Heart left ventricle (tissue), 16 donors: ENCODE data around the gene AGMO. TPM values are rescaled to one million over a fixed set of nuclear protein-coding genes. Genes with fewer than 3 reads are reported as not detected.
A peak's percentile ranks its signal among the peaks of the same experiment; 100 is the strongest.

Experiments used
- ATAC-seq, 4 donors: fragments of 200-7000 bp; cut with Tn5 transposase; one replicate each; pipeline ENCODE4 v1.9.1; 2020 to 2022; ENCODE audit warnings: moderate library complexity in 4 of 4, mild to moderate bottlenecking in 3 of 4, moderate number of reproducible peaks in 1 of 4
- DNase-seq, 5 donors: peaks; one replicate each; pipeline ENCODE4 v3.0.0-alpha.2; 2020
- H3K27ac ChIP-seq, 12 donors: fragments of 200-600 bp; sonication (generic) in 4 of 12; one replicate each; pipeline versions ENCODE4 v1.5.0 to v1.8.0; 2016 to 2022; ENCODE audit warnings: mild to moderate bottlenecking in 2 of 12
- H3K27me3 ChIP-seq, 9 donors: fragments of 200-600 bp; sonication (generic) in 2 of 9; one replicate each; pipeline versions ENCODE4 v1.5.1 to v1.8.0; 2016 to 2022; ENCODE audit warnings: mild to moderate bottlenecking in 3 of 9
- H3K36me3 ChIP-seq, 9 donors: fragments of 200-600 bp; sonication (generic) in 2 of 9; one replicate each; pipeline versions ENCODE4 v1.5.0 to v1.8.0; 2018 to 2022; ENCODE audit warnings: mild to moderate bottlenecking in 2 of 9
- H3K4me1 ChIP-seq, 12 donors: fragments of 200-600 bp; sonication (generic) in 4 of 12; one replicate each; pipeline versions ENCODE4 v1.5.0 to v1.8.0; 2016 to 2022; ENCODE audit warnings: mild to moderate bottlenecking in 3 of 12
- H3K4me3 ChIP-seq, 12 donors: fragments of 200-600 bp; sonication (generic) in 4 of 12; one replicate each; pipeline versions ENCODE4 v1.5.0 to v1.8.0; 2017 to 2022; ENCODE audit warnings: mild to moderate bottlenecking in 9 of 12, moderate library complexity in 4 of 12
- H3K9me3 ChIP-seq, 12 donors: fragments of 200-600 bp; sonication (generic) in 4 of 12; one replicate each; pipeline versions ENCODE4 v1.5.0 to v1.8.0; 2016 to 2022; ENCODE audit warnings: mild to moderate bottlenecking in 1 of 12
- CTCF ChIP-seq, 12 donors: fragments of 200-600 bp; sonication (generic) in 4 of 12; IDR thresholded peaks; one replicate each; pipeline versions ENCODE4 v1.5.0 to v1.8.0; 2018 to 2022; ENCODE audit warnings: antibody characterized with exemption in 12 of 12, mild to moderate bottlenecking in 5 of 12
- POLR2A ChIP-seq, 2 donors: fragments of 450-650 bp; IDR thresholded peaks; one replicate each; pipeline ENCODE4 v1.6.1; 2017; ENCODE audit warnings: antibody characterized with exemption in 2 of 2, mild to moderate bottlenecking in 2 of 2, moderate library complexity in 2 of 2
- whole genome bisulfite sequencing, 4 donors: extraction: QIAGEN DNeasy Blood & Tissue Kit in 2 of 4; methylation state at CpG; one replicate each; pipeline versions ENCODE4 v1.1.5 to v1.1.7; 2013 to 2018; 5-methylcytosine and 5-hydroxymethylcytosine counted together
- intact Hi-C, 10 donors: fragments of 100-400 bp; cut with DNase I; formaldehyde crosslinking; loops; one replicate each; pipeline versions ENCODE4 v1.11.1 to v1.14.2; 2022
- polyA plus RNA-seq, 2 donors: library from polyadenylated mRNA; stranded (reverse); fragments of 200-250 nt; gene quantifications; one replicate each; pipeline ENCODE4 v1.2.3, GENCODE V29; 2013
- total RNA-seq, 9 donors: library from RNA; depleted of rRNA in 2 of 9; stranded (reverse); fragments of >200 nt in 2 of 9; fragmentation: NEBNext Ultra II Directional in 3 of 9; extraction: Animal tissue kit (Norgen Biotek cat#: 25700) in 3 of 9; gene quantifications; one replicate each; pipeline versions ENCODE4 v1.1.0 to v1.2.4, GENCODE V29; 2016 to 2023
- donor health status: ischemic (EF 13 %, LVEDD 7.1; RV severe dilation, severe dysfunction).
- donor health status: healthy with polysubstance abuse.
- donor health status: DM: no; HTN: yes; CAD: no.
- donor health status: DM: no; HTN: no; CAD: no.
- donor health status: ischemic (EF 25% LVEDD 6.9; RV normal size, moderate dysfunction).
- donor health status: ischemic (EF 25% LVEDD 5.7; RV mildly dilated, moderate dysfunction).
- donor health status: healthy.
- donor health status: DM: yes; HTN: yes; CAD: no.
- donor health status: ischemic (EF 35%, LVEDD 5.7; RV mildly dilated, moderate dysfunction).
- donor health status: nonischemic (EF 11% LVEDD 7.7; RV severe dilation, severe dysfunction).
- donor health status: DM: yes; HTN: yes; CAD: no.
- donor health status: PGD.
- donor health status: ischemic (EF 29% LVEDD 5.4; RV normal size, mild dysfunction).
- donor health status: nonischemic (EF 23%, LVEDD 6.1; RV moderate dilation, normal function).

The AGMO gene
- total and polyA plus RNA-seq, 11 donors: 0.12 to 0.72 (median 0.40) TPM; not detected in 1

GRCh38 chr7:15457990-15458955 lies 103.5 kb downstream of the AGMO start:
- ATAC-seq (peak in 3 of 4 donors; percentile 51 to 78 (median 71)), DNase-seq (no peak)
- Histone ChIP-seq H3K27me3 (no peaks in the 10 kb centered on the region), H3K27ac (peak overlapping the region in 9 of 12 donors; percentile 11 to 72 (median 51)), H3K36me3 (no peaks in the 10 kb centered on the region), H3K9me3 (no peaks in the 10 kb centered on the region), H3K4me3 (no peak overlapping the region), H3K4me1 (peaks cover 0 to 46% (median 17%) of the 10 kb centered on the region in 12 donors)
- TF ChIP-seq CTCF (IDR thresholded peaks at IDR 0.05): peak in 2 of 12 donors; percentile 26 to 35
- TF ChIP-seq POLR2A (IDR thresholded peaks at IDR 0.05): no peak
- WGBS, 4 donors: 63 to 78% (median 66%) methylated on average over 3 of the region's 3 CpGs
- intact Hi-C loops: no loop called here

- no peak overlapping the region for H3K27ac ChIP-seq
- no peak for TF ChIP-seq CTCF (IDR thresholded peaks at IDR 0.05)
- no peak for TF ChIP-seq POLR2A (IDR thresholded peaks at IDR 0.05)
- intact Hi-C loops: no loop called here
- WGBS, 4 donors: 92 to 93% (median 92%) methylated on average over 3 of the region's 3 CpGs
- no peak for DNase-seq
- H3K36me3 ChIP-seq: no peaks in the 10 kb centered on the region
- H3K27me3 ChIP-seq: no peaks in the 10 kb centered on the region
- no peak overlapping the region for H3K4me3 ChIP-seq
- peaks cover 0 to 7% (median under 1%) of the 10 kb centered on the region in 12 donors for H3K4me1 ChIP-seq
- ATAC-seq: no peak
- peaks cover 0 to 10% (median 0%) of the 10 kb centered on the region in 12 donors for H3K9me3 ChIP-seq
Observed at GRCh38 chr7:15452670-15453069, 109.1 kb downstream of the AGMO start.

- Histone ChIP-seq H3K4me3 (no peak overlapping the region), H3K4me1 (no peaks in the 10 kb centered on the region), H3K27ac (no peak overlapping the region), H3K9me3 (peaks cover 0 to 5% (median 0%) of the 10 kb centered on the region in 12 donors), H3K27me3 (no peaks in the 10 kb centered on the region), H3K36me3 (no peaks in the 10 kb centered on the region)
- WGBS, 4 donors: 39 to 69% (median 52%) methylated on average over 2 of the region's 2 CpGs
- intact Hi-C loops: no loop called here
- TF ChIP-seq POLR2A (IDR thresholded peaks at IDR 0.05): no peak
- DNase-seq (no peak), ATAC-seq (no peak)
Observed at GRCh38 chr7:15446722-15447121, 115.1 kb downstream of the AGMO start.

- DNase-seq (no peak), ATAC-seq (no peak)
- TF ChIP-seq CTCF (IDR thresholded peaks at IDR 0.05) (no peak), POLR2A (IDR thresholded peaks at IDR 0.05) (no peak)
- H3K27ac ChIP-seq: no peak overlapping the region
- intact Hi-C loops: no loop called here
- no peaks in the 10 kb centered on the region for H3K4me1 ChIP-seq
- no peak overlapping the region for H3K4me3 ChIP-seq
- peaks cover 0 to 1% (median 0%) of the 10 kb centered on the region in 12 donors for H3K9me3 ChIP-seq
- no peaks in the 10 kb centered on the region for H3K36me3 ChIP-seq
- WGBS, 4 donors: 0 to 41% (median 1%) methylated on average over 1 of the region's 1 CpG
- H3K27me3 ChIP-seq: no peaks in the 10 kb centered on the region
Observed at GRCh38 chr7:15446280-15446679, 115.5 kb downstream of the AGMO start.
